Neural progenitor cell (in vitro differentiated cells): ENCODE results near the gene HDAC8. TPM values are rescaled to one million over a fixed set of nuclear protein-coding genes. Genes with fewer than 3 reads are reported as not detected.
A peak's percentile ranks its signal among the peaks of the same experiment; 100 is the strongest.
"Not testable (repeated sequence)": the region's sequence is repeated elsewhere in the genome, so short reads cannot be mapped to it uniquely, and the experiment has no call there.

Experiments
- DNase-seq: peaks from one replicate; pipeline ENCODE4 v3.0.0-alpha.2; 2016; ENCODE audit warnings: low spot score
- H2AFZ ChIP-seq: fragments of 200-600 bp; sonication (generic); replicated peaks from 2 replicates; pipeline ENCODE4 v1.6.1; 2016; ENCODE audit warnings: antibody characterized with exemption
- H3F3A ChIP-seq: fragments of 200-600 bp; sonication (generic); 2 replicates; pipeline ENCODE4 v1.6.1; 2016; ENCODE audit warnings: antibody characterized with exemption, low read depth
- H3K27ac ChIP-seq: fragments of 200-600 bp; sonication (generic); 2 replicates; pipeline ENCODE4 v1.5.1; 2016; ENCODE audit warnings: mild to moderate bottlenecking
- H3K27me3 ChIP-seq: fragments of 200-600 bp; sonication (generic); 2 replicates; pipeline ENCODE4 v1.6.1; 2016; ENCODE audit warnings: mild to moderate bottlenecking, moderate library complexity
- H3K36me3 ChIP-seq: fragments of 200-600 bp; sonication (generic); 2 replicates; pipeline ENCODE4 v1.5.1; 2016
- H3K4me1 ChIP-seq: fragments of 200-600 bp; sonication (generic); 2 replicates; pipeline ENCODE4 v1.6.1; 2016; ENCODE audit warnings: mixed run types
- H3K4me2 ChIP-seq: fragments of 200-600 bp; sonication (generic); 2 replicates; pipeline ENCODE4 v1.6.1; 2016
- H3K4me3 ChIP-seq: fragments of 200-600 bp; sonication (generic); 2 replicates; pipeline ENCODE4 v1.5.1; 2016
- H3K79me2 ChIP-seq: fragments of 200-600 bp; sonication (generic); 2 replicates; pipeline ENCODE4 v1.6.1; 2016; ENCODE audit warnings: low read depth
- H3K9ac ChIP-seq: fragments of 200-600 bp; sonication (generic); 2 replicates; pipeline ENCODE4 v1.6.1; 2016
- H3K9me3 ChIP-seq: fragments of 200-600 bp; sonication (generic); 2 replicates; pipeline ENCODE4 v1.5.1; 2016; ENCODE audit warnings: low read depth
- H4K20me1 ChIP-seq: fragments of 200-600 bp; sonication (generic); 2 replicates; pipeline ENCODE4 v1.6.1; 2016; ENCODE audit warnings: low read depth
- H3K27ac Mint-ChIP-seq: 3 replicates; pipeline ENCODE4 v1.8.0; 2021; ENCODE audit warnings: mixed read lengths
- H3K27me3 Mint-ChIP-seq: 2 replicates; pipeline ENCODE4 v1.8.0; 2022; ENCODE audit warnings: low read depth, mild to moderate bottlenecking, inconsistent platforms, moderate library complexity, mixed read lengths; ENCODE audit not compliant: insufficient read depth
- H3K36me3 Mint-ChIP-seq: 3 replicates; pipeline ENCODE4 v1.8.0; 2021; ENCODE audit warnings: mixed read lengths
- H3K4me1 Mint-ChIP-seq: 3 replicates; pipeline ENCODE4 v1.8.0; 2021; ENCODE audit warnings: mixed read lengths
- H3K4me3 Mint-ChIP-seq: 3 replicates; pipeline ENCODE4 v1.8.0; 2021; ENCODE audit warnings: mild to moderate bottlenecking, moderate library complexity, mixed read lengths
- H3K9me3 Mint-ChIP-seq: 3 replicates; pipeline ENCODE4 v1.8.0; 2020; ENCODE audit warnings: mixed read lengths
- EZH2 ChIP-seq: fragments of 200-600 bp; sonication (generic); IDR thresholded peaks from 2 replicates; pipeline ENCODE4 v1.6.1; 2017; ENCODE audit warnings: antibody characterized with exemption, mild to moderate bottlenecking, moderate library complexity
- EZH2phosphoT487 ChIP-seq: fragments of 200-600 bp; sonication (generic); IDR thresholded peaks from 2 replicates; pipeline ENCODE4 v1.6.1; 2017; ENCODE audit warnings: antibody characterized with exemption
- total RNA-seq: library from RNA; depleted of rRNA; stranded (reverse); fragments of >200 nt; gene quantifications from 2 replicates; pipeline ENCODE4 v1.2.3, GENCODE V29; 2015; ENCODE audit warnings: low replicate concordance
- TF ChIP-seq, protein P1 (sequence below): fragments of 200-600 bp; sonication (generic); IDR thresholded peaks from 2 replicates; pipeline ENCODE4 v1.5.1; 2017; ENCODE audit warnings: antibody characterized with exemption, mild to moderate bottlenecking

The HDAC8 gene
- total RNA-seq, 1 donor from 2014 or later = 37.8 TPM

DNA sequence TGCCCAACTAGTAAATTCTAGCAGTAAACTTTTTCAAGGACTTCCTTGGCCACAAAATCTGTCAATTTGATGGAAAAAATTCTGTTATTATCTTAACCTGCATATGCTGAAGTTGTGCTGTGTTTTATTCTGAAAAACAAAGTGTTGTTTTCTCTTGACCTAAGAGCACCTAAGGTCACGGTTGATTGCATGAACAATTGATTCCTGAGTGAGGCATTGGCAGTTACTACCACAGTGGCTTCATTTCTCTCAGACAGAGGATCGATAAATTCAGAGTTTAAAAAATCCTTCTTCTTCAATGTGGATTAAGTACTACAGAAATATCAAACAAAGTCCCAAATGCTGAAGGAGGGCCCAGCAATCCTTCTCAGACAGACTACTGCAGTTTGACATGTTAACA, 6.2 kb downstream of the HDAC8 start:
- Mint-ChIP-seq H3K4me1 (peaks cover 2% of the 10 kb centered on the region), H3K36me3 (peaks cover 13% of the 10 kb centered on the region), H3K27ac (no peak overlapping the region), H3K27me3 (no peaks in the 10 kb centered on the region), H3K9me3 (no peaks in the 10 kb centered on the region), H3K4me3 (no peak overlapping the region)
- no peak for DNase-seq
- Histone ChIP-seq H3K27me3 (no peaks in the 10 kb centered on the region), H3K36me3 (peaks cover 3% of the 10 kb centered on the region), H3K27ac (no peak overlapping the region), H3K79me2 (no peaks in the 10 kb centered on the region), H3K9ac (no peak overlapping the region), H4K20me1 (no peaks in the 10 kb centered on the region), H3K4me3 (no peak overlapping the region), H2AFZ (no peak overlapping the region), H3K4me2 (no peak overlapping the region), H3F3A (no peaks in the 10 kb centered on the region), H3K9me3 (peaks cover 3% of the 10 kb centered on the region), H3K4me1 (no peaks in the 10 kb centered on the region)
- no peak for TF ChIP-seq EZH2phosphoT487
- no peak for TF ChIP-seq EZH2
- TF ChIP-seq, protein P1, sequence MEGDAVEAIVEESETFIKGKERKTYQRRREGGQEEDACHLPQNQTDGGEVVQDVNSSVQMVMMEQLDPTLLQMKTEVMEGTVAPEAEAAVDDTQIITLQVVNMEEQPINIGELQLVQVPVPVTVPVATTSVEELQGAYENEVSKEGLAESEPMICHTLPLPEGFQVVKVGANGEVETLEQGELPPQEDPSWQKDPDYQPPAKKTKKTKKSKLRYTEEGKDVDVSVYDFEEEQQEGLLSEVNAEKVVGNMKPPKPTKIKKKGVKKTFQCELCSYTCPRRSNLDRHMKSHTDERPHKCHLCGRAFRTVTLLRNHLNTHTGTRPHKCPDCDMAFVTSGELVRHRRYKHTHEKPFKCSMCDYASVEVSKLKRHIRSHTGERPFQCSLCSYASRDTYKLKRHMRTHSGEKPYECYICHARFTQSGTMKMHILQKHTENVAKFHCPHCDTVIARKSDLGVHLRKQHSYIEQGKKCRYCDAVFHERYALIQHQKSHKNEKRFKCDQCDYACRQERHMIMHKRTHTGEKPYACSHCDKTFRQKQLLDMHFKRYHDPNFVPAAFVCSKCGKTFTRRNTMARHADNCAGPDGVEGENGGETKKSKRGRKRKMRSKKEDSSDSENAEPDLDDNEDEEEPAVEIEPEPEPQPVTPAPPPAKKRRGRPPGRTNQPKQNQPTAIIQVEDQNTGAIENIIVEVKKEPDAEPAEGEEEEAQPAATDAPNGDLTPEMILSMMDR = no peak

DNA sequence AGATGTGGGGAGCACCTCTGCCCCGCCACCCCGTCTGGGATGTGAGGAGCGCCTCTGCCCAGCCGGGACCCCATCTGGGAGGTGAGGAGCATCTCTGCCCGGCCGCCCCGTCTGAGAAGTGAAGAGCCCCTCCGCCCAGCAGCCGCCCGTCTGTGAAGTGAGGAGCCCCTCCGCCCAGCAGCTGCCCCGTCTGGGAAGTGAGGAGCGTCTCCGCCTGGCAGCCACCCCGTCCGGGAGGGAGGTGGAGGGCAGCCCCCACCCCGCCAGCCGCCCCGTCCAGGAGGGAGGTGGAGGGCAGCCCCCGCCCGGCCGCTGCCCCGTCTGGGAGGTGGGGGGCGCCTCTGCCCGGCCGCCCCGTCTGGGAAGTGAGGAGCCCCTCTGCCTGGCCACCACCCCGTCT, 13.0 kb downstream of the HDAC8 start:
- H3K4me3 Mint-ChIP-seq, DNase-seq, H3K4me1 Mint-ChIP-seq, H3K27me3 Mint-ChIP-seq, H3K27ac ChIP-seq, H3K9ac ChIP-seq, H3K4me3 ChIP-seq, H3K27ac Mint-ChIP-seq, H3K4me2 ChIP-seq, H4K20me1 ChIP-seq, H3K36me3 ChIP-seq, H3K9me3 ChIP-seq, H3K4me1 ChIP-seq, H2AFZ ChIP-seq, H3K27me3 ChIP-seq: not testable (repeated sequence)
- peaks cover 12% of the 10 kb centered on the region for H3F3A ChIP-seq
- H3K36me3 Mint-ChIP-seq = peaks cover 35% of the 10 kb centered on the region
- H3K79me2 ChIP-seq = peaks cover 12% of the 10 kb centered on the region
- peaks cover 19% of the 10 kb centered on the region for H3K9me3 Mint-ChIP-seq

DNA sequence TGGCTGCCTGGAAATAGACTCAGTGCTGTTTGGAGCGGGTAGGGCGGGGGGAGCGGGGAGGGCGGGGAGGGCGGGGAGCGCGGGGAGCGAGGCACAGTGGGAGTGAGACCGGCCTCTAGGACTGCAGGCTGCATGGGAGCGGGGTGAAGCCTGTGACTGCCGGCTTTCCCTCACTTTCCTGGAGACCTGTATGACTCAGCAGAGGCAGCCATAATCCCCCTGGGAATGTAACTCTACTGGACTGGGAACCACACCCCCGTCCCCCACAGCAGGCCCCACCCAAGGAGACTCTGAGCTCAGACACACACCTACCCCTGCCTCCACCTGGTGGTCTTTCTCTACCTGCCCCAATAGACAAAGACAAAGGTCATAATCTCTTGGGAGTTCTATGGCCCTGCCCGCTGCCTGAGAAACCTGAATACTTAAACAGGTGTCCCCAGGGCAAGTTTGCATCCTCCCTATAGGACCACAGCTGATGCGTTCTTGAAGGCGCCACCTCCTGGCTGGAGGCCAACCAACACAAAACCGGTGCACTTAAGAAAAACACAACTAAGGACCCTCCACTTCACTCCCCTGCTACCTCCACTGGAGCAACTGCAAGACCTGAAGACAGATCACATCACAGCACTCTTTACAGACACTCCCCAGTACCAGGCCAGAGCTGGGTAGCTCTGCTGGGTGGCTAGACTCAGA, 18.0 kb downstream of the HDAC8 start:
- peak overlapping the region; percentile 67 for H3K4me2 ChIP-seq
- peaks cover 19% of the 10 kb centered on the region for H3K79me2 ChIP-seq
- Mint-ChIP-seq H3K4me1 (no peaks in the 10 kb centered on the region), H3K27me3 (peaks cover 2% of the 10 kb centered on the region), H3K36me3 (peaks cover 20% of the 10 kb centered on the region), H3K27ac (peak overlapping the region; percentile 46), H3K9me3 (peaks cover 17% of the 10 kb centered on the region), H3K4me3 (peak overlapping the region; percentile 74)
- H3K36me3 ChIP-seq = no peaks in the 10 kb centered on the region
- H2AFZ ChIP-seq = peak overlapping the region; percentile 68
- H3K9me3 ChIP-seq = peaks cover 5% of the 10 kb centered on the region
- peak; percentile 74 for DNase-seq
- no peaks in the 10 kb centered on the region for H4K20me1 ChIP-seq
- no peak for TF ChIP-seq EZH2
- TF ChIP-seq, protein P1 = peak; percentile 59
- peaks cover 8% of the 10 kb centered on the region for H3K4me1 ChIP-seq
- peak overlapping the region; percentile 76 for H3K27ac ChIP-seq
- H3K4me3 ChIP-seq = peak overlapping the region; percentile 45
- H3F3A ChIP-seq = peaks cover 17% of the 10 kb centered on the region
- no peaks in the 10 kb centered on the region for H3K27me3 ChIP-seq
- no peak overlapping the region for H3K9ac ChIP-seq

DNA sequence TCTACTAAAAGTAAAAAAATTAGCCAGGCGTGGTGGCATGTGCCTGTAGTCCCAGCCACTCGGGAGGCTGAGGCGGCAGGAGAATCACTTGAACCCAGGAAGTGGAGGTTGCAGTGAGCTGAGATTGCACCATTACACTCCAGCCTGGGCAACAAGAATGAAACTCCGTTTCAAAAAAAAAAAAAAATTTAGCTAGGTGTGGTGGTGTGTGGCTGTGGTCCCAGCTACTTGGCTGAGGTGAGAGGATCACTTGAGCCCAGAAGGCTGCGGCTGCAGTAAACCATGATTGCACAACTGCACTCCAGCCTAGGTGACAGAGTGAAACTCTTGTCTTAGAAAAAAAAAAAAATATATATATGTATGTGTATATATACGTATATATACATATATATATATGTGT, 20.2 kb downstream of the HDAC8 start:
- H3K4me3 Mint-ChIP-seq, H3K9me3 Mint-ChIP-seq, H3K9ac ChIP-seq, H3K36me3 ChIP-seq, H4K20me1 ChIP-seq, H3K4me2 ChIP-seq, DNase-seq, H3K36me3 Mint-ChIP-seq, H3K27me3 Mint-ChIP-seq, H3K4me3 ChIP-seq, H3K4me1 ChIP-seq, H3K27ac ChIP-seq, H2AFZ ChIP-seq, H3K4me1 Mint-ChIP-seq, H3K27me3 ChIP-seq, H3K27ac Mint-ChIP-seq: not testable (repeated sequence)
- Histone ChIP-seq H3K9me3 (peaks cover 11% of the 10 kb centered on the region), H3F3A (peaks cover 17% of the 10 kb centered on the region), H3K79me2 (peaks cover 10% of the 10 kb centered on the region)
